NCI-H524 treated with DMSO at 0.1 percent for 48 hours (cell line): Measurements from ENCODE around the gene DBF4B.

Source experiments
- DNase-seq: peaks from one replicate; lab custom pipeline; 2025; lab: John Stamatoyannopoulos, UW

DBF4B gene

DNA sequence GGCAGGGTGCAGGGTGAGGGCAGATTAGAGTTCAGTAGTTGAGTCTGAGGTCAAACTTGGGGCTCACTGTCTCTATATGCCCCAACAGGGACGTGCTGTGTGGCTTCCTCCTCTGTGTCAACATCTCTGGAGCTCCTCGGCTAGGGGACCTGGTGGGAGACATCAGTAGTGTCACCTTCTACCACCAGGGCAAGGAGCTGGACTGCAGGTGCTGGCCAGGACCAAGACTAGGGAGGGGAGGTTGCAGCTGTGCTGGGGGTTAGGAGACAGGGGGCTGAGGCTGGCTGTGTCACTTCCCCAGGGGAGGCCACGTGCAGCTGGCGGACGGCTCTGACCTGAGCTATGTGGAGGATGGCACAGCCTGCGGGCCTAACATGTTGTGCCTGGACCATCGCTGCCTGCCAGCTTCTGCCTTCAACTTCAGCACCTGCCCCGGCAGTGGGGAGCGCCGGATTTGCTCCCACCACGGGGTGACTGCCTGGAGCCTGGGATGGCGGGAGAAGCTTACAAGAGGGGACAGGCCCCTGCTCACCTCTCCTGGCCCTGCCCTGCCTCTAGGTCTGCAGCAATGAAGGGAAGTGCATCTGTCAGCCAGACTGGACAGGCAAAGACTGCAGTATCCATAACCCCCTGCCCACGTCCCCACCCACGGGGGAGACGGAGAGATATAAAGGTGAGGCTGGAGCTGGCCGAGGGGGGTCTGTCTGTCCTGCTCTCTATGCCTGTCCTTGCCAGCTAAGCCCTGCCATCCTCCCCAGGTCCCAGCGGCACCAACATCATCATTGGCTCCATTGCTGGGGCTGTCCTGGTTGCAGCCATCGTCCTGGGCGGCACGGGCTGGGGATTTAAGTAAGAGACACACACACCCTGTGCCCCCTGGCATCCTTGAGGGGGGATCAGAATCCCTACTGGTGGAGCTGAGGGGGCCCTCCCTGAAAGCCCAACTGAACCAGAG lies 69.2 kb downstream of the DBF4B start:
- DNase-seq, result no peak

GRCh38 chr17:44778656-44779210 lies 70.3 kb downstream of the DBF4B start:
- DNase-seq, result no peak

- peak; percentile 44 for DNase-seq
These were observed 71.0 kb downstream of the DBF4B start for GRCh38 chr17:44779211-44780025.

DNA sequence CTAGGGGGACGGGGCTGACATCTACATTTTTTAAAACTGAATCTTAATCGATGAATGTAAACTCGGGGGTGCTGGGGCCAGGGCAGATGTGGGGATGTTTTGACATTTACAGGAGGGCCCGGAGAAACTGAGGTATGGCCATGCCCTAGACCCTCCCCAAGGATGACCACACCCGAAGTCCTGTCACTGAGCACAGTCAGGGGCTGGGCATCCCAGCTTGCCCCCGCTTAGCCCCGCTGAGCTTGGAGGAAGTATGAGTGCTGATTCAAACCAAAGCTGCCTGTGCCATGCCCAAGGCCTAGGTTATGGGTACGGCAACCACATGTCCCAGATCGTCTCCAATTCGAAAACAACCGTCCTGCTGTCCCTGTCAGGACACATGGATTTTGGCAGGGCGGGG lies 71.7 kb downstream of the DBF4B start:
- no peak for DNase-seq

DNA sequence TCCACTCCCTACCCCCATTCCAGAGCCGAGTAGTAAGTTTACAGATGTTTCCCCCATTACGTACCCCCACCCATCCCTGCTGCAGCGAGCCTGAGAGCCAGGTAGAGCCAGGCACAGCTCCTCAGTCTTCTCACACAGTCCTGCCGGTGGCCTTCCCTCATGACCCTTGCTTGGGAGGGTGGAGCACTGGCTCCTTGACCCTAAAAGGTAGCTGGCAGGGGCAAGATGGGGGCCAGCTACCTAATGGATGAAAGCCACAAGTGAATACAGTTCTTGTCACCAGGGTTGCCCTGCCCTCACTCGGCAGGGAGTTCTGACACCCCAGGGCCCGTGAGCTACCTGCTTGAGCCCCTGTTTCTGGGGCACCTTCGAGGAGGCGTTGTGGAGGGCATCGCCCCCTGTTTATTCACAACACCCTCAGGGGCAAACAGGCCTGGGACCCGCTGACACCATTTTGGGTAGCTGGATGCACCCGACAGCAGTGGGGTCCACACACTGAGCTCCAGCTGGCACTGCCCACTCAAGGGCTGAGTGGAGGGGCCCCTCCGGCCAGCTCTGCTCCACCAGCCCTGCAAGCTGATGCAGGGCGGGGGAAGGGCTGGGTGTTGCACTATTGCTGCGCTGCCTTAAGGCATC lies 72.5 kb downstream of the DBF4B start:
- DNase-seq, result no peak

DNA sequence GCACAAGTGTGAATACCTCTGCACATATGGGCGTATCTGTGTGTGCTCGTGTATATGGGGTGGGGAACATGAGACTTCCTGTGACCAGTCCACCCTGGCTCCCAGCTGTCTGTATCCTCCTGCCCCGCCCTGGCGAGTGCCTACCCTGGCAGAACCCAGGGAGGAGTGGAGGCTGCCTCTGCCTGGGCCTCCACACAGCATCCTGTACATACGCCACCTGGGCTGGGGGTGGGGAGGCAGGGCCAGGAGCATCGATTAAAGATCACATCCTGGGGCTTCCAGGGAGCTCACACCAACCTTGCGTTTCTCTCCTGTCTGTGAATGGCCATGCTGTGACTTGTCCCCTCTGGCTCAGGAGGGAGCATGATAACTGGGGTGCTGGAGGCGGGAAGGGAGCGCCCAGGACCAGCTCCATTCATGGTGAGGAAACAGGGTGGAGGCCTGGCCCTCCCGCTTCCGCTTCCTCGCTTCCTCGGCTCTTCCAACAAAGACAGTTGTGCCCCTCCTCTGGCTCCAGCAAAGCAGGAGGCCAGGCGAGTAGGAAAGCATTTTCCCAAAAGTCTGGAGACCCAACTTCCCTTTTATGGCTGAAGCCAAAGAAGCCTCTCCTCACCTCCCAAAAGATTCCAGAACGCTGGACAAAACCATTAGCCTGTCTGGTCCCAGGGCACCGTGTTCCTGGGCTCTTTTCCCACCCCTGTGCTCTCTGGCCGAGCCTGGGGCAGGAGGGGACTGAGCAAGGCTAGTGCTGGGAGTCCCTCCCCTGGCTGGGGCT lies 73.3 kb downstream of the DBF4B start:
- no peak for DNase-seq

DNA sequence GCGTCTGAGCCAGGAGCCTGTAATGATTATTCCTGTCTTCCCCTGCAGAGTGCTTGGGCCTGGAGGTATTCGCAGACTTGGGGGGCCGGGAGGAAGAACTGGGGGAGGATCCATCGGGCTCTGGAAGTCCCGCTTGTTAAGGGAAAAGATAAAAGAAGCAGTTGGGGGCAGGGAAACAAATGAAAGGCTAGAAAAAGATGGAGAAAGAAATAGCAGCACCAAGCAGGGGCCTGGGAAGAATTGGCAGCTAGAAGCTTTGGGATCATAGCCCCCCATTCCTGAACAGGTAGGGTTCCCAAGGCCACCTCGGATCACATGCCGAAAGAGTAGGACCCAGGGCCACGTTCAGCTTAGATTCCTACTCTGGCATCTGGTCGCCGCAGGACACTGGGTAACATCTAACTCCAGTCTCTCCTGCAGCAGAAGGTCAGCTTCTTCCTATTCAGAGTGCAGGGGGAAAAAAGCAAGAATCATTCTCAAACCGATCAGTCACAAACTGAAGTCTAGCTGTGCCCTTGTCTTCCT lies 73.9 kb downstream of the DBF4B start:
- no peak for DNase-seq

GRCh38 chr17:44785921-44786320 lies 77.5 kb downstream of the DBF4B start:
- no peak for DNase-seq

GRCh38 chr17:44786551-44787081 lies 78.2 kb downstream of the DBF4B start:
- DNase-seq, result no peak

- DNase-seq, result no peak
These were observed 78.9 kb downstream of the DBF4B start for GRCh38 chr17:44787271-44787940.

DNA sequence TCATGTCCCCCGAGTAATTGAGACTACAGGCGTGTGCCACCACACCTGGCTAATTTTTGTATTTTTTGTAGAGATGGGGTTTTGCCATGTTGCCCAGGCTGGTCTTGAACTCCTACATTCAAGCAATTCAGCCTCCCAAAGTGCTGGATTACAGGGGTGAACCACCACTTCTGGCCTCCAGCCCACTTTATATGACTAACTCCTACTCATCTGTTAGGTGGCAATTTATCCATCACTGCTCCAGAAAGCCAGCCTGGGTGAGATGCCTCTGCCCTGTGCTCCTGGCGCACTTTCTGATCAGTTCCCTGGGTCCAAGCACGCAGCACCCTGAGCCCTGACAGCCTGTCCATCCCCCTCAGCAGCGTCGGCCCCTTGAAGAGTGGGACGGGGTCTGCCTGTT lies 79.7 kb downstream of the DBF4B start:
- no peak for DNase-seq

DNA sequence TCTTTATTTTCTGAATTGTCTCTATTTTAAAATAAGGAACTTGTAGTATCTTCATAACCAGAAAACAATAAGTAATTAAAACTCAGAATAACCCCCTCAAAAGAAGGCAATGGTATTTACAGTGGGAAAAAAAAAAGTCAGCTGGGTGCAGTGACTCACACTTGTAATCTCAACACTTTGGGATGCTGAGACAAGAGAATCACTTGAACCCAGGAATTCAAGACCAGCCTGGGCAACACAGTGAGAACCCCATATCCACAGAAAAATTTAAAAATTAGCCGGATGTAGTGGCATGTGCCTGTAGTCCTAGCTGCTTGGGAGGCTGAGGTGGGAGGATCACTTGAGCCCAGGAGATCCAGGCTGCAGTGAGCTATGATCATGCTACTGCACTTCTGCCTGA lies 83.8 kb downstream of the DBF4B start:
- DNase-seq, result no peak

GRCh38 chr17:44793885-44794842 lies 85.7 kb downstream of the DBF4B start:
- no peak for DNase-seq

- no peak for DNase-seq
These were observed 86.5 kb downstream of the DBF4B start for GRCh38 chr17:44794851-44795413.

GRCh38 chr17:44795421-44795820 lies 87.0 kb downstream of the DBF4B start:
- DNase-seq, result no peak

DNA sequence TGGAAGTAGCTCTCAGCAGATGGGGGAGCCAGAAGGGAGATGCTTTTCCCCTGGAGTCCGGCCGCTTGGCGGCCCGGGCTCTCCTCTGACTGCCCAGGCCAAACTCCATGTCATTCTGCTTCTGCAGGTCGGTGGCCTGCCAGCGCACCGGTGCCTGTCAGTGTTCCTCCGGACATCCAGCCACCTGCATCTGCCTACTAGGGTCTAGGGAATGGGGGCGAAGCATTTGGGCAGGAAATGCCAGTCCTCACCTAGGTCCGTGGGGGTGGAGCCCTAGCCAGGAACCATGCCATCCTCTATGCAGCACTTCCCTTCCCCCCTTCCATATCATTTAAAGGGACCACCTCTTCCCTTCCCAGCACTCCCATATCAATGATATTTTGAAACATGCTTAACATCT lies 87.5 kb downstream of the DBF4B start:
- no peak for DNase-seq

GRCh38 chr17:44796731-44797130 lies 88.3 kb downstream of the DBF4B start:
- no peak for DNase-seq

DNA sequence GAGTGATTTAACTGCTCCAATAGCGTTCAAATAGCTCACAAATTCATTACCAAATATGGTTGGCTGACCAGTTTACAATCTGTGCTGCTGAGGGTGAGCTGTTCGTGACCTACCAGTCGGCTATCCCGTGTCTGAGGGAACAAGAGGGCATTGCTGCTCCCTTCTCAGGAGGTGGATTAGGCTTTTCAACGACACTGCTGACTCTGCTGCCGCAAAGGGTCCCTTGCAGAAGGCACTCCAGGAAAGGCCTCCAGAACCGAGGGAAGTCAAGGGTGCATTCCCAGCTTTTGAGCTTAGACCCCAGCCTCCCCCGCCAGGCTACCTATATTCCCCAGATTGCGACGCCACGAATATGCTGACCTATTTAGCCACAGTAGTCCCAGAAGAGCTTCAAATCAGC lies 89.3 kb downstream of the DBF4B start:
- DNase-seq, result no peak

- no peak for DNase-seq
These were observed 89.9 kb downstream of the DBF4B start for GRCh38 chr17:44798356-44798755.
